Fibroblast of upper back skin (primary cell): Measurements from ENCODE around the gene ABCC6.
"Not testable (repeated sequence)": the region's sequence is repeated elsewhere in the genome, so short reads cannot be mapped to it uniquely, and the experiment has no call there.

Source experiments
- DNase-seq: peaks from one replicate; pipeline ENCODE4 v3.0.0-alpha.2; 2013

The ABCC6 gene

DNA sequence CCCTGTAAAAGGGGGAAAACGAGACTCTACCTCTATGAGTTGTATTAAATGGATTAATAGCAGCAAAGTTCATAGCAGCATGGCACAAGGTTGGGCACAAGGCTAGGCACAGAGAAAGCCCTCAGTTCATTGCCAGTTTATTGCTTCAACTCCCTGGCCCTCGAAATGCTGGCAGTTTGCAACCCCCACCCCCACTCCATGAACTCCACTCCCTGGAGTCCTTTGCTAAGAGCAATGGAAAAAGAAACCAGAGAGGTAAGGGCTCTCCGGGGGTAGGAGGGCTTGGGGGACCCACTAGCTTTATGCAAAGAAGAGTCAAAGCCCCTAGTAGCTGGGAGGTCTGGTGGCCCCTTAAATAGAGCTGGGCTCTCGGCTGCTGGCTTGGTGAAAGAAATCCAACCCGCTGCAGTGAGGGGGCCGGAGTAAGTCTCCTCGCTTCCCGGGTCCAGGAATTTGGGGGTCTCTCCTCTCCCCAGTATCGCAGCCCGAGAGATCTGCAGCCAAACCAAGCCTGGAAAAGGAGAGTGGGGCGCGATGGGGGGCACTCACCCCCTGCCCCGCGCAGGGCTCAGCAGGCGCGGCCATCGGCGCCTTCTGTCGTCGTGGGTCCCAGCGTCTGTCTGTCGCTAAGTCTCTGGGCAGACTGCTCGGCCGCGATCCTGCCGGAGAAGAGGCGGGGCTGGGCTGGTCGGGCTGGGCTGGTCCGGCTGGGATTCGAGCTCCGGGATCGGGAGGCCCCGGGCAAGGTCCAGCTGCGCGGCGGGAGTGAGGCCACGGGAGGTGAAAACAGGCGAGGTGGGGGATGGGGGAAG lies at the start of gene ABCC6:
Gene ABCC6, minus strand, starts transcription at position 645 of the 812 bp plus-strand sequence. Its CDS starts 60 bp downstream, at position 585.
- not testable (repeated sequence) for DNase-seq

DNA sequence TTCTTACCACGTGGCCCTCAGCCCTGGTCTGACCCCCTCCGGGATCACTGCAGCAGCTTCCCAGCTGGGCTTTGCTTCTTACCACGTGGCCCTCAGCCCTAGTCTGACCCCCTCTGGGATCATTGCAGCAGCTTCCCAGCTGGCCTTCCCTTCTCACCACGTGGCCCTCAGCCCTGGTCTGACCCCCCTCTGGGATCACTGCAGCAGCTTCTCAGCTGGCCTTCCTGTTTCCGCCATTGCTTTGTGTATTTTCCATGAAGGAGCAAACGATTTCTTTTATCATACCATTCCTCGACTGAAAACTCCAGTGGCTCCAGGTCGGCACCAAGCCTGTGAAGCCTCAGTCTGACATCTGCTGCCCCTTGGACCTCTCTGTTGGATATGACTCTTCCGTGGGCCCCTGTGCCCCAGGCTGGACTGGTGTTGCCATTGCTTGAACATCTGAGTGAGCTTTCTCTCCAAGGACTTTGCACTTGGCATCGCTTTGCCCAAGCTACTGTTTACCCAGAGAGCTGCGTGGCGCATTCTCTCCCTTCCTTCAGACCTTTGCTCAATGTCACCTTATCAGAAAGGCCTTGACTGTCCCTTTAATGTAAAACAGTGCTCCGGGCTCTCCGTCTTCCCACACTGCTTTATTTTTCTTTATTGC lies 49.4 kb upstream of the ABCC6 start:
- DNase-seq = not testable (repeated sequence)

DNA sequence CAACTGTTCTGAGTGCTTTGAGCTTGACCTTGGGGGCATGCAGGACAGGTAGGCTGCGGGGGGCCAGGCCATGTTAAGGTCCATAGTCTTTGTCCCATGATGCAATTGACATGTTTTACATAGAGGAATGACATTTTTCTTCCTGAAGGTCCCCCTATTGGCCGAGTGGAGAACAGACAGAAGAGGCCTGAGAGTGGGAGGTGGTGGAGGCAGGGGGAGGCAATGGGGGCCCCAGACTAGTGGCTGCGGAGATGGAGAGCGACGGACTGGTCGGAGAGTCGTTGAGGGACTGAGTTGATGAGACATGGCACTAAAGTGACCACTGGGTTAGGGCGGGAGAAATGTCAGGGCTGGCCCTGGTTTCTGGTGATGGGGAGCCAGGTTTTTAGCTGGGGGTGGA lies 48.4 kb upstream of the ABCC6 start:
- not testable (repeated sequence) for DNase-seq

DNA sequence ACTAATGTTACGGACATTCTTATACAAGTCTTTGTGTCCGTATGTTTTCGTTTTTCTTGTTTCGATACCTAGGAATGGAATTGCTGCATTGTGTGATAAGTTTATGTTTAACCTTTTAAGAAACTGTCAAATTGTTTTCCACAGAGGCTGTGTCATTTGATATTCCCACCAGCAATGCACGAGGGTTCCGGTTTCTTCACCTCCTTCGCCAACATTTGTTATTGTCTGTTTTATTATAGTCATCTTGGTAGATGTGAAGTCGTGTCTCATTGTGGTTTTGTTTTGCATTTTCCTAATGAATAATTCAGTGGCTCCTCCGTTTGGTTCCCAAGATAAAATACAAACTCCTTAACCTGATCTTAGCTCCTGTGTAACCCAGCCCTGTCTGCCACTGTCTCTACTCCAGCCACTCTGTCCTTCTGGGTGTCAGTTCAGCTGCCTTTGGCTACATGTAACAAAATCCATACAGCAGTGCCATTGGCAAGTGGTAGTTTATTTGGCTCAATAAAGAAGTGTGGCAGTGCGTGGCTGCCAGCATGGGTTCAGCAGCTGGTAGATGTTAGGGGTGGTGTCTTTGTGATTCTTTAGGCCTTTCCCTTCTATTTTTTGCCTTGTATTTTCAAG lies 45.0 kb upstream of the ABCC6 start:
- DNase-seq = not testable (repeated sequence)

DNA sequence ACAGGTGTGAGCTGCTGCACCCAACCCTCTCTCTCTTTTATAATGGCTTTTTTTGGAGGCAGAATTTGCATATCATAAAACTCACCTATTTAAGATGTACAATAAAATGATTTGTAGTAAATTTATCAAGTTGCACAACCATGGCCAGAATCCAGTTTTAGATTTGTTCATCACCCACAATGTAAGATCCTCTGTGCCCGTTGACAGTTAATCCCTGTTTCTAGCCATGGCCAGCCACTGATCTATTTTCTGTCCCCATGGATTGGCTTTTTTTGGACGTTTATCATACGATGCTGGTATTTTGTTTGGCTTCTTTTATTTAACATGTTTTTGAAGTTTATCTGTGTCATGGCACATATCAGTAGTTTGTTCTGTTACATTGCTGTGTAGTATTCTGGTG lies 44.4 kb upstream of the ABCC6 start:
- DNase-seq = not testable (repeated sequence)

DNA sequence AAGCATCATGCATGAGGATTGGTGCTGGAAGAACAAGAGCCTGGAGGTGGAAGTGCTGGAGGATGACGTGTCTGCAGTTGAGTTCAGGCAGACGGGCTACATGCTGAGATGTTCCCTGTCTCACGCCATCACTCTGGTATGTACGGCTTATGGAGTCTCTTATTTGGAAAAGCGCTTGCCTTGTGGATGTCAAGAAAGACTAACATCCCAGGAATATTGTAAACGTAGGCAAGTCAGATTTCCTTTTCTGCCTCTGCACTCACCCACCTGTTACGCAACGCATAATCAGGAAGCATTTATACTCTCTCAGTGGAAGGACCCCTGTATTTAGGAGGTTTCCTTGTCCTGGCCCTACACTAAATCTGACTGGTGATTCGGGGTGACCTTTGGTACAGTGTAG lies 41.8 kb upstream of the ABCC6 start:
- peak; percentile 1 for DNase-seq

DNA sequence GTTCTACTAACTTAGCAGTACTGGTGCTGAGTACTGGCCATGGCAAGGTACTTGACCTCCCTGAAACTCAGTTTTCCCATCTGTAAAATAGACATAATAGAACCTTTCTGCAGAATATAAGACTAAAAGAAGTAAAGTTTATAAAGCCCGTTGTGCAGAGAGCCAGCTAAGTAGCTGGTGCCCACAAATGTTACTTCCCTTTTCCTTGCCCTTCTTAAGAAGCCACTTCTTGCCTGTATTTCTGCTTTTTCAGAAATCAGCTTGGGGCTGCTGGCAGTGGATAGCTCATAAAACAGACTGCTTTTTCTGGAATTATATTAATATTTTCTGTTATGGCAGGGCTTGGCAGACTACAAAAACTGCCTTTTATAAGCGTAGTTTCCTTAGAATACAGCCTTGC lies 40.7 kb upstream of the ABCC6 start:
- DNase-seq = not testable (repeated sequence)

DNA sequence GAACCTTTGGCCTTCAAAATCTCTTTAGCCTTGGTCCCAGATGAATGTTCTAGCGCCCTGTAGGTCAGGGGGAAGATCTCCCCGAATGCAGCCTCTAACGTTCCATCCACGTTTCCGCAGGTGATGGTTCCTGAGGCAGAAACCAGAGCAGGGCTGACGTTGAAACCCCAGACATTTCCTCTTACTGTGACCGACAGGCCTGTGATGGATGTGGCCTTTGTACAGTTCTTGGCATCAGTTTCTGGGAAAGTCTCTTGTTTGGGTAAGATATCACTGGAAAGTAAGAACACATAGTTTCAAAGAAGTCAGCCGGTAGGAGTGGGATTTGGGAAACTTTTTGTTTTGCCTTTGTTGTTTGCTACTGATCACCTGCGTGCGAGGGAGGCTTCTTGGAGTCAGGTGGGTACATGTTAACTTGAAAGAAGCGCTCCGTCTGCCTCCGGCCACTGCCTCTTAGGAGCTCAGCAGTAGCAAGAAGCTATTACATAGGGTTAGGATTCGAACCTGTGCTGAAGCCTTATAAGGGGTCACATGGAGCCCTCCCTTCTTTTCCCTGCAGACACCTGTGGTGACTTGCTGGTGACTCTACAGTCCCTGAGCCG lies 39.8 kb upstream of the ABCC6 start:
- DNase-seq = not testable (repeated sequence)

DNA sequence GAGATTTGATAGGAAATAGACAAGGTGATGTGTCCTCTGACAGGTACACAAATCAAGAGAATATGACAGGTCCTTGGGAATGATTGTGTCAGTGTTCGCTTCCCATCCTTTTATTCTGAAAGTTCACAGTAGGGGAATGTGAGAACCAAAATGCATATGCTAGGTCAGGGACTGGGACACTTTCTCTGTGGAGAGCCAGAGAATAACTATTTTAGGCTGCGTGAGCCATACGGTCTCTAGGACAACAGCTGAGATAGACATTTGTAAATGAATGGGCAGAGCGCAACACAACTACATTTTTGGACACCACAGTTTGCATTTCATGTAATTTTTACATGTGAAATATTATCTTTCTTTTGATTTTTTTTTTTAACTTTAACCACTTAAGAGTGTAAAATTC lies 36.7 kb upstream of the ABCC6 start:
- not testable (repeated sequence) for DNase-seq

DNA sequence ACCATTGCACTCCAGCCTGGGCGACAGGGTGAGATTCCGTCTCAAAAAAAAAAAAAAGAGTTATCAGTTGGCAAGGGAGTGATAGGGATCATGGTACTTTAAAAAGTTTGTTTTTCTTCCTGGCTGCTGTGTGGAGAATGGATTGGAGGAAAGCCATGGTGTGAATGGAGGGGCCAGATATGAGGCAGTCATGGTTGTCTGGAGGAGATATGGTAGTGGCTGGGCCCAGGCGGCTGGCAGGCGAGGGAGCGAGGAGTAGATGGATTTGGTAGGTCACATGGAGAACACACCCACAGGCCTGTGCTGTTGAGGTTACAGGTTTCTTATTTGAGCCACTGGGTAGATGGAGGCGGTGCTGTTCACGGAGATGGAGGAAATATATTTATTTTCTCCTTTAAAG lies 35.5 kb upstream of the ABCC6 start:
- not testable (repeated sequence) for DNase-seq

DNA sequence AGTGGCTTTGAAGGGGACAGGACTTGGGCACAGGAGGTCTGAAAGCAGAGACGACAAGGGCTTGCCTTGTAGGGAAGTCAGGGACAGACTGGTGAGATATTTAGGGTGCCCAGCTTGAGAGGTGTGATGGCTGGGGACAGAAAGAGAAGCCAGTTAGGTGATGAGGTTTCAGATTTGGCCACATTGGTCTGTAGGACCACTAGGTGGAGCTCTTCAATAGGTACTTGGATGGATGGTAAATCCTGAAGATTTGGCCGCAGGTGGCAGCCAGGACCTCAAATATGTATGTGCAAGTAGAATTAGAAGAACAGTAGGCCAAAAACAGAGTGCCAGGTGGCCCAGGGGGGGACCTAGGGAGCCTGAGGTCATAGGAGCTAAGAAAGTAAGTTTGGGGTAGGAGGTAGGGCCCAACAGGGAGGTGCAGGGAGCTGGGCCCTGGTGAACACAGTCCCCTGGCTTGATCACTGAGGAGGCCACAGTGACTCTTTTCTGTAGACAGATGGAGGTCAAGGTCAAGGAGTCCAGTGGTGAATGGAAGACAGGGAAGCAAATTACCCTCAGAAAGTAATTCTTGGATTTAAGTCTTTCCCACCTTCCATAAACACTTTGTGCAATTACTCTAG lies 34.1 kb upstream of the ABCC6 start:
- not testable (repeated sequence) for DNase-seq

DNA sequence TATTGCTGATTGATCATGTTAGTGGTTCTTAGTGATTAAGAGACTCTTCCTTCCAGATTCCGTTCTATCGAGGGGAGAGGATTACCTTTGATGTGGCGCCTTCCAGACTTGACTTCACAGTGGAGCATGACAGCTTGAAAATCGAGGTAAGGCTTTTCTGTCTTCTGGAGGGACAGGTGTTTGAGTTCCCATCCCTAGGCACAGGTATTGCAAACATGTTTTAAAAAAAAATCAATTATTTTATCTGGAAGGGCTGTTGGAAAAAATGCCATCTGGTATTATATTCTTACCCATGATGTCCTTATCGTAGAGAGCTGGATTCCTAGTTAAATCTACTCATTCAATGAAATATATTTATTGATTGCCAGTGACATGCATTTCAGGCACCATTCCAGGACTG lies 29.1 kb upstream of the ABCC6 start:
- DNase-seq = not testable (repeated sequence)

DNA sequence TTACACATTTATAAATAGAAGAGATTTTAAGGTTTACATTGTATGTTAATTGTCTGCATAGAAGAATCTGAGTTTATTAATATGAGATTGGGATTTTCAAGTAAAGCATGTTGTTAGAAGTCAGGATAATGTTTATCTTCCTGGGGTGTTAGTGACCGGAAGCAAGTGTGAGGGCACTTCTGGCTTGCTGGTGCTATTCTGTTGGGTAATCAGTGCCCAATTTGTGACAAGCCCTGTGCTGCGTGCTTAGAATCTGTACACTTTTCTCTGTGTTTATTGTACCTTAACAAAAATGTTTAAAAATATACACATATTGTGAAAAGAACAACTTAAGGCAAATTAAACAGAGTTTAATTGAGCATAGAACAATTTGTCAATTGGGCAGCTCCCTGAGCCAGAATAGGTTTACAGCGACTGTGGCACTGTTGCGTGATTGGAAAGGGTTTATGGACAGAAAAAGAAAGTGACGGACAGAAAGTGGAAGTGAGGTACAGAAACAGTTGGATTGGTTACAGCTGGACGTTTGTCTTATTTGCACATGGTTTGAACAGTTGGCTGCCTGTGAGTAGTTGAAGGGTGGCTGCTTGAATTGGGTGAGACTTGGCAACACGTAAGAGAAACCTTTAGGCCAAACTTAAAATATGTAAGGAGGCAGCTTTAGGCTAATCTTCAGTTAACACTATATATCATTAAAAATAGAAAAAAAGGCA lies 26.5 kb upstream of the ABCC6 start:
- DNase-seq = not testable (repeated sequence)

DNA sequence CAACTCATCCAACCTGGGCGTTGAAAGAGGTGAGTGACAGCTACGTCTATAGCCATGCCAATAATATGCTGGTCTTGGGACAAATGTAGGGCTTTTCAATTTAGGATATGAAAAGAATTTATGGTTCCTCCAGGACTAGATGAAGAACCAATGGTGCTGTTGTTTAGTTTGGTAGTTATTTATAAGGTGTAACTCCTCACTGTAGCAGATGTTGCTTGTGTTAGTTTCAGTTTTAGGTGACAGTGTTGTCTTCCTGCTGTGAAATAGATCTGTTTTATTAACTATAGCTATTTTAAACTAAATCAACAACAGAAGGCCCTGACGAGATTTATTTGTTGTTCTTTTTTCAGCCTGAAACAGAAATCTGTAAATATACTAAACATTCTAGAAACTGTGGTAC lies 24.1 kb upstream of the ABCC6 start:
- not testable (repeated sequence) for DNase-seq

DNA sequence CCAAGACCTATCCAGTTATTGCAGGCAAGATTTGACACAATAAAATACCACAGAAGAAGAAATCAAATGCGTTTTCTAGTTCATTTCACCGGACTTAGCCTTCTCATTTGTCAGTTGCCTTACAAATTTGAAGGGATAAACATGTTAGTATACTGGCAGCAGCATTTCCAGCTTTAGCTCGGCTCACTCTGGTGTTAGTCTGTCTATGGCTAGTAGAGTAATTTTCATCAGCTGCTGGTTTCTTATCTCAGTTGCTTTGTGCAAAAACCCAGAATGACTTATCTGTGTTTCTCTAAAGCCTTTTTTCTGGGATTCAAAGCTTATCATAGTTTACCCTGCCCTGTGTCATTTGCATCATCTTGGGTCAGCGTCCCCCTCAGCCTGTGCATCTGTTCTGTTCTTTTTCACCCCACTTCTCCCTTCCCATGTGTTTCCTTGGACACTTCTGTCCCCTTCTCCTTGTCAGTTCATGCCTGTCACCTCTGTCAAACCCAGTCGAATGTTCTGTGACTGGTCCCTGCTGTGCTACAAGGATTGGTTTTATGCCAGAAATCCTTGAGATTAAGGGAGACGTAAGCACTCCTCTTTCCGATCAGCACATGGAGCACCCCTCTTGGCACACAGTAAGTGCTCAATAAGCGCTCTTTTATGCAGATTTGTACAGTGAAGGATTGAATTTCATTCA lies 23.4 kb upstream of the ABCC6 start:
- DNase-seq = not testable (repeated sequence)

DNA sequence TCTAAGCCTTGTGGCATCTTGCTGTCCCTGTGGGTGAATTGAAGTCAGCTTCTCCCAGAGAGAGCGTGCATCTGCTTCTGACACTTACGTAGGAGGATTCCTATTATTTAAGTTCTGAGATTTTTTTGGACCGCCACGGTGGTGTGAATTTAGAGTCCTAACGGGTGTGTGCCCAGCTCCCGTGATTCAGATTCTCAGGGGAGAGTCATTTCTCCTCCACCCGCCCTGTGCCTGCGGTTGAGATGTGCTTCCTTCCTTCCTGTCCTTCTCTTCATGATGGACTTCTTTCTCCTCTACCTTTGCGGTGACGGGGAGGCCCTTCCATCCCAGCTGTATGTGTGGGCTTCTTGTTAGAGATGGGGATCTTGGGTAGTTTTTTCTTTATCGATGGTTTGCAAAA lies 20.6 kb upstream of the ABCC6 start:
- not testable (repeated sequence) for DNase-seq

DNA sequence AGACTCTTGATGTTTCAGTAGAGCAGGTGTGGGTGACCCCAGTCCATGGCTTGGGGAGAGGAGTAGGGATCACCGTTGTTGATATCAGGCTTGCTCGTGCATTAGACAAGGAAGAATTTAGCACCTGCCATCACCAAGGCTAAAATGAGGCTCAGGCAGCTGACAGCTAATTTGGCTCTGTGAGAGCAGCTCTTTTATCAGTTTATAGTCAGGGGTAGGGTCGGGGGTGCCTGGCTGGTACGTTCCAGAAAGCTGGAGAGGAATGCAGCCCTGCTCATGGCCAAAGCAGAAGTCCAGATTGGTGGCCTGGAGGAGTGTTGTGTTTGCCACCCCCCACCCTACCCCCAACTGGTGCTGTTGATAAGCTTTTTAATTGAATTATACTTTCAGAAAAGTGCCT lies 17.4 kb upstream of the ABCC6 start:
- DNase-seq = not testable (repeated sequence)

DNA sequence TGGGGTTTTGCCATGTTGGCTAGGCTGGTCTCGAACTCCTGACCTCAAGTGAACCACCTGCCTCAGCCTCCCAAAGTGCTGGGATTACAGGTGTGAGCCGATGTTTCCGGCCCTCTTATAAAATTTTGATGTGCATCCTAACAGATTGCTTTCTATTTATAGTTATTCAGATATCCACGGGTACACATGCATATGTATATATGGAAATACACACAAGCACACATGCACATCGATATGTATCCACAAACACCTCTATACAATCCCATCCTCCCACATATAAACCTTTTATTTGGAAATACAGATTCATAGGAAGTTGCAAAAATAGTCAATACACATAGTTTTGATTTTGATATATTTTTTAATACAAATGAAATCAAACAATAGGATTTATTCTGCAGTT lies 14.4 kb upstream of the ABCC6 start:
- not testable (repeated sequence) for DNase-seq

DNA sequence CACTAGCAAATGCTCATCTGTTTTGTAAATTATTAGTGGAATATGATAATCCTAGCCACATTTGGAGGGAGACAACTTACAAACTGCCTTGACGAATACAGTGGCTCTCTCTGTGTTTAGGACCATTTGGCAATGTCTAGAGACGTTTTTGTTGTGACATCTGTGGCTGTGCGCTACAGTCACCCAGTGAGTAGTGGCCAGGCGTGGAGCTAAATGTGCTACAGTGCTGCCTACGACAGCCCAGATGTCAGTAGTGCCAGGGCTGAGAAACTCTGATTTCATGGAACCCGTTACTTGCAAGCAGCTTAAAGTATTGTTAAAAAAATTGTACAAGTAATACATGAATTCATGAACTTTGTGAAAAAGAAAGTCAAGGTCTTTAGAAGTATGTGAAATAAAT lies 13.8 kb upstream of the ABCC6 start:
- not testable (repeated sequence) for DNase-seq

DNA sequence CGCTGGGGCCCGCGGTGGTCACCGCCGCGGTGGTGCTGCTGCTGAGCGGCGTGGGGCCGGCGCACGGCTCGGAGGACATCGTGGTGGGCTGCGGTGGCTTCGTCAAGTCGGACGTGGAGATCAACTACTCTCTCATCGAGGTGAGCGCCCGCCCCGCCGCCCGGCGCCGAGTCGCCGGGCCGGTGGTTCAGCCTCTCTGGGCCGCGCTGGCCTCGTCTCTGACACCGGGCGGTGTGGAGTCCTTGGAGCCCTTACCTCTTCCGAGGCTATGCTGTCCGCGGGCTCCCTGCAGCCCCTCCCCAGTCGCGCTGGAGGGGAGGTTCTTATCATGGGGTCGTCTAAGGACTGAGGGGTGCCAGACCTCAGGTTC lies 9.4 kb upstream of the ABCC6 start:
- DNase-seq = not testable (repeated sequence)

DNA sequence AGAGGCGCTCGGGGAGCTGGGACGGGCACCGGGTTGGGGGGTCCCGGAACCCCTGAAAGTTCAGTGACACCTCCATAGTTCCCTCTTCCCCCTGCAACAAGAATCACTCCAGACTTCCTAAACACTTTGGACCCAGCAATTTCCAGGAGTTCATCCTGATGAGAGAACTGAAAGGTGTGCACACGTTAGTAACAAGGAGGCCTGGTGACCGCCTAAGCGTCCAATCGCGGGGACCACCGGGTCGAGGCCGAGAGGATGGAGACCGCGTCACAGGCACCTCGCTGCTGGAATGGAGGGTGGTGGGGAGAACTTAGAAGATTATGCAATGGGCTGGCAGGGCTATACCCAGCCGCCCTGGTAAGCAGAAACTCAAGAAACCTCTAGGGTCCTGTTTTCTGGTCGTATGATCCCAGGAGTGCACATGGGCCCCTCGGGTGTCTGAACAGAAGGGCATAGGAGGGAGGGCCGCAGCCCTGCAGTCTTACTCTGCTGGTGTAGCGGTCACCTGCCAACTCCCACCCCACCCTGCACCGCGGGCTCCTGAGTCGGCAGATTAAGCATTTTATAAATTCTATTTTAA lies 458 bp upstream of the ABCC6 start:
- DNase-seq = not testable (repeated sequence)
